HCEC 1CT (cell line): Measurements from ENCODE around the gene CAMTA2.

Source experiments
- DNase-seq: peaks from one replicate; pipeline ENCODE4 v3.0.0-alpha.2; 2017

The CAMTA2 gene

GRCh38 chr17:5000237-5000639, 12.8 kb upstream of the CAMTA2 start:
- no peak for DNase-seq

GRCh38 chr17:4999430-5000093, 12.1 kb upstream of the CAMTA2 start:
- DNase-seq: no peak

- no peak for DNase-seq
Measured at GRCh38 chr17:4998732-4999429, 11.4 kb upstream of the CAMTA2 start.

- no peak for DNase-seq
Measured at GRCh38 chr17:4998027-4998731, 10.7 kb upstream of the CAMTA2 start.

GRCh38 chr17:4997302-4998026, 10.0 kb upstream of the CAMTA2 start, which contains the start of the genes INCA1 and KIF1C:
Gene INCA1 (minus strand): TSS chr17:4997522. CDS start chr17:4994437, 3,085 bp downstream.
Gene KIF1C (plus strand): TSS chr17:4997950. CDS start chr17:5000247, 2,297 bp downstream.
- peak; percentile 87 for DNase-seq

GRCh38 chr17:4994081-4994595, 6.7 kb upstream of the CAMTA2 start:
- no peak for DNase-seq

- DNase-seq: no peak
Measured at GRCh38 chr17:4987767-4988567, 492 bp upstream of the CAMTA2 start.

DNA sequence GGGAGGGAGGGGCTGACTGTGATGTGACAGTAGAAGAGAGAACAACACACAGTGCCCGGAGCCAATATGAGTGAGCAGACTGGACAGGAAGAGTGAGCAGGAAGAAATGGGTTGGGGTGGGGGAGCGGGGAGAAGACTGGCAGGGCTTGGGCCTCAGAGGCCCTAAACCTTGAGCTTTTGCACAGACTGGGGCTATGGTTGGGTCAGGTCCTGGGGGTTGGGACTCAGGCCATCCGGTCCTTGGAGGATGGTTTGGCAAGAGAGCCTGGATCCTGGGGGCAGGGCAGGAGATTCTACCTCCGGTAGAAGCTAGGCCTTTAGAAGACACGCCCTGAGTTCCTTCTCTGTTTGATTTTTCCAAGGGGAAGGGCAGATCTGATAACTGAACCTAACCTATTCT, 1.1 kb downstream of the CAMTA2 start:
- DNase-seq: no peak

- no peak for DNase-seq
Measured at GRCh38 chr17:4982305-4982704, 5.2 kb downstream of the CAMTA2 start.

- DNase-seq: peak; percentile 15
Measured at GRCh38 chr17:4980644-4981216, 6.7 kb downstream of the CAMTA2 start.

DNA sequence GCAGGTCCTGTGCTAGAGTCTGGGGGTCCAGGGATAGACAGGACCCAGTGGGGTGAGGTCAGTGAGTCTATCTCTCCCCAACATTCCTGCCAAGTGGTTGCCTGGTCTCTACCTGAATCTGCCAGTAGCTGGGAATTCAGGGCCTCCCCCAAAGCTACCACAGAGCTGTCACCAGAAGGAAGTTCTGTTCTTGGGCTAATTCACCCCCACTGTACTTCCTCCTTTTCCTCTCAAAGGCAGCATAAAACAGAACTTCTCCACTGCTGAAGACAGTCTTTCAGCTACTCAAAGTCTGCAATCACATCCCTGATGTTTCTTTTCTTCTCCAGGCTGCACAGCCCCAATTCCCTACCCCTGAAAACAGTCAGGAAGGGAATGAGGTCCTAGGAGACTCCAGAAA, 8.7 kb downstream of the CAMTA2 start:
- DNase-seq: no peak

DNA sequence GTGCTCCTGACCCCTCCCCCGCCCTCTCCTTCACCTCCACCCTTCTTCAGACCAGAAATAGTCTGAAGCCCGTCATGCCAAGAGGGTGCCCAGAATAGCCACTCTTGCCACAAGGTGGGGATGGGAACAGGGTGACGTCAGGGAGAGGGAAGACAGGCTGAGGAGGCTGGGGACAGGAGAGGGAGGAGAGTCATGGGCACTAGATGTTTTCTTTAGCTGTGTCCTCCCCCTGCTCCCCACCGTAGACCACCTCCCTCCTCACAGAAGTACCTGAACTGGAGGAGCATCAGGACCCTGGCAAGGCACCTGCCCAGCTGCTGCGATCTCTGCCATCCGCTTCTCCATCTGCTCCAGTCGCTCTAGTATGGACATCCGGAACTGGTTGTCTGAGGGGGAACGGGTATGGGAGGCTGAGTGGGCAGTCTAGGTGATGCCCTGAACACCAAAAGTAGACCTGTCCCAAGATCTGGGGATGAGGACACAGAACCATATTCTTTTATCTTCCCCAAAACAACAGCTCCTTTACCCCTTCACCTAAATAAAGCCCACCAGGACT, 13.3 kb downstream of the CAMTA2 start:
- DNase-seq: no peak

DNA sequence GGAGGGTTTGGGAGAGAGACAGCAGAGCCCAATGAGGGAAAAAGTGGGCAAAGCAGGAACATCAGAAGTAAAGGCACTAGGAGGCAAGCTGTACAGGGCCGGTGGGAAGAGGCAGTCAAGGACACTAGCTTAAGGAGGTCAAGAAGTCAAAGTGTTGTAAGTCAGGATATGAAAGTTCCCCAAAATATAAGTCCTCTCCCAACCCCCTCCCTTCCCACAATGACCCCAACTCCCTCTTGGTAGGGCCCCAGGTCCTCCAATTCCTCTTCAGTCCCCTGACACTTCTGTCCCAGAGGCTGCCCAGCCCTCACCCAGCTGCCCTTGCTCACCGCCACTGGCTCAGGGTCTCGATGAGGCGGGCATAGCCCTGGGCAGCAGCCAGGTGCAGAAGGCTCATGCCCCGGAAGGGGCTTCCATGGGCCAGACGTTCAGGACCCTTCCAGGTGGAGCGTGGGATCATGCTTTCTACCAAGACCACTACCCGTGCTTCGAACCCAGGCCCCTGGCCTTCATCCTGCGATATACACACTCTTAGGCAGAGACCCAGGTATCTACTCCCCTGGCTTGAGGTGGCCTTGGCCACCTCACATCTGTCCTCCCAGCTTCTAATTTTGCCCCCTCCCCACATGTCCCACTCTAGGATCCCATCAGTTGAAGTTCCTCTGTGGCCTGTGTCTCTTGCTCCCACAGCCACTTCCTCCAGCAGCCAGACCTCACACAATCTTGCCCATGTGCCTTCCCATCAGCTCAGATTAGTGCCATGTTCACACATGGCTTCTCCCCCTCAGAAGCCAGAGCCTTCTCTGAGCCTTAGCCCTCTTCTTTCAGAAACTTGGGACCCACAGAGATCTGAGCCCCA, 14.0 kb downstream of the CAMTA2 start:
- DNase-seq: no peak

GRCh38 chr17:4972752-4973151, 14.7 kb downstream of the CAMTA2 start:
- no peak for DNase-seq

DNA sequence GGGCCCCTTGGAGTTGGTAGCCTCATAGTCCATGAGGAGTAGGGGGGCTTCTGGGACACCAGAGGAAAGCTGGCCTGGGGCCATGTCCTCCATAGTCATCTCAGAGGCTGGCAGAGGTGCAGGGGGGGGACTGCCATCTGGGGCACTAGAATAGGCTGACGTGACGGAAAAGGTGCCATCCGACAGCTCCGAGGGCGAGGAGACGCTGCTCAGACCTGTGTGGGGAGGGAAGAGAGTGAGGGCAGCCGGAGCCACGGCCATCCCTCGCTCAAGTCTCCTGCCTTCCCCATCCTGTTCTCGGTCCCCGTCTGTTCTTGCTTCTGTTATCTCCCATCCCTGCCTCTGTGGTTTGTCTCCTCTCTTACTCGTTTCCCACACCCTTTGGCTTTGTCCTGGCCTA, 15.2 kb downstream of the CAMTA2 start:
- no peak for DNase-seq

DNA sequence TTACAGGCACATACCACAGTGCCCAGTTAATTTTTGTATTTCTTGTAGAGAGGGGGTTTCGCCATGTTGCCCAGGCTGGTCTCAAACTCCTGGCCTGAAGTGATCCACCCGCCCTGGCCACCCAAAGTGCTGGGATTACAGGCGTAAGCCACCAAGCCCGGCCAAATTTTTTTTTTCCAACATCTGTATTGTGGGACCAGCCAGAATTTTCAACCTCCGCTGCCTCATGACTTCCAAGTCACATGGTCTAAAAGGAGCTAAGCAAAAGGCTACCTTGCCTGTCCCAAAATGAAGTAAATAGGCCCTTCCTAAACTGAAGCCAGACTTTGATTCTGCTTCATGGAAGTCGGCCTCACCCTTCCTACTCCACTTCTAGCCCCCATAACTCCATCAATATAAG, 15.6 kb downstream of the CAMTA2 start:
- no peak for DNase-seq

- DNase-seq: no peak
Measured at GRCh38 chr17:4970273-4970672, 17.2 kb downstream of the CAMTA2 start.

GRCh38 chr17:4969551-4970173, 17.8 kb downstream of the CAMTA2 start:
- DNase-seq: peak; percentile 34

GRCh38 chr17:4969047-4969550, 18.4 kb downstream of the CAMTA2 start:
- DNase-seq: peak; percentile 96
